Endothelial cell of umbilical vein (primary cell): ENCODE data around the gene TNKS1BP1. TPM values are rescaled to one million over a fixed set of nuclear protein-coding genes. Genes with fewer than 3 reads are reported as not detected.

Source experiments
- BruUV-seq: library from RNA; stranded (reverse); fragments of 400-500 nt; replicated peaks from 2 replicates; lab custom pipeline; 2021; lab: Mats Ljungman, UMichigan
- CTCF ChIA-PET: fragments of 300-600, 350-600 bp; sonication (Branson Sonifier 250); formaldehyde crosslinking; loops from one replicate; lab custom pipeline; 2021; ENCODE audit warnings: antibody characterized with exemption, inconsistent platforms; lab: Charles Lee
- POLR2A ChIA-PET: fragments of 300-600, 350-600 bp; sonication (Branson Sonifier 250); formaldehyde crosslinking; loops from one replicate; lab custom pipeline; 2021; ENCODE audit warnings: antibody characterized with exemption, inconsistent platforms; lab: Charles Lee
- DNase-seq: peaks from one replicate; pipeline ENCODE4 v3.0.0-alpha.2; 2011; ENCODE audit warnings: low read depth, low spot score
- FAIRE-seq: peaks from 2 replicates; lab custom pipeline; 2011; peaks lifted over from hg19 to GRCh38; lab: Jason Lieb, UNC
- H2AFZ ChIP-seq: 2 replicates; pipeline ENCODE4 v1.6.0; 2012; ENCODE audit warnings: low read depth, low read length, control low read depth, inconsistent platforms
- H3K27ac ChIP-seq: 2 replicates; pipeline ENCODE4 v1.5.1; 2011; ENCODE audit warnings: low read depth, mild to moderate bottlenecking, control low read depth, low read length, moderate library complexity; ENCODE audit not compliant: insufficient read depth
- H3K27me3 ChIP-seq, 2 experiments: 2 replicates each; pipeline versions ENCODE4 v1.6.0 to v1.6.1; 2011; ENCODE audit warnings: low read length in 2 of 2, mixed read lengths in 1 of 2; ENCODE audit not compliant: control insufficient read depth in 2 of 2, insufficient read depth in 2 of 2
- H3K36me3 ChIP-seq, 2 experiments: 2 replicates in 1 of 2; 3 replicates in 1 of 2; pipeline ENCODE4 v1.5.1; 2011; ENCODE audit warnings: low read length in 2 of 2, mild to moderate bottlenecking in 1 of 2, moderate library complexity in 1 of 2; ENCODE audit not compliant: control insufficient read depth in 2 of 2, insufficient read depth in 2 of 2; ENCODE audit errors: extremely low read depth in 1 of 2
- H3K4me1 ChIP-seq: 3 replicates; pipeline ENCODE4 v1.5.1; 2011; ENCODE audit warnings: mild to moderate bottlenecking, low read length; ENCODE audit not compliant: control insufficient read depth, insufficient read depth; ENCODE audit errors: extremely low read depth
- H3K4me2 ChIP-seq: 2 replicates; pipeline ENCODE4 v1.6.1; 2011; ENCODE audit warnings: low read length, control low read depth, mixed read lengths; ENCODE audit not compliant: insufficient read depth
- H3K4me3 ChIP-seq, 3 experiments: fragments of 200-600 bp in 1 of 3; sonication (generic), shearing (Covaris generic) in 1 of 3; replicated peaks in 1 of 3; 2 replicates each; pipeline ENCODE4 v1.5.1; 2011 to 2016; ENCODE audit warnings: control low read depth in 3 of 3, low read length in 3 of 3, mild to moderate bottlenecking in 2 of 3, inconsistent platforms in 1 of 3, low read depth in 1 of 3, moderate library complexity in 1 of 3; ENCODE audit not compliant: insufficient read depth in 1 of 3
- H3K79me2 ChIP-seq: 2 replicates; pipeline ENCODE4 v1.6.0; 2012; ENCODE audit warnings: low read length, inconsistent platforms; ENCODE audit not compliant: control insufficient read depth, insufficient read depth
- H3K9ac ChIP-seq: replicated peaks from 2 replicates; pipeline ENCODE3; 2011; ENCODE audit warnings: low read length, control low read depth; ENCODE audit not compliant: insufficient read depth; ENCODE audit errors: extremely low read depth
- H3K9me1 ChIP-seq: replicated peaks from 3 replicates; pipeline ENCODE4 v1.6.0; 2011; ENCODE audit warnings: mild to moderate bottlenecking, low read length; ENCODE audit not compliant: control insufficient read depth, insufficient read depth; ENCODE audit errors: extremely low read depth
- H3K9me3 ChIP-seq: replicated peaks from 2 replicates; pipeline ENCODE4 v1.5.1; 2012; ENCODE audit warnings: low read length, inconsistent platforms; ENCODE audit not compliant: control insufficient read depth, insufficient read depth
- H4K20me1 ChIP-seq: replicated peaks from 2 replicates; pipeline ENCODE3; 2011; ENCODE audit warnings: mild to moderate bottlenecking, low read length; ENCODE audit not compliant: control insufficient read depth, insufficient read depth; ENCODE audit errors: extremely low read depth
- EZH2 ChIP-seq: IDR thresholded peaks from 2 replicates; pipeline ENCODE4 v1.6.1; 2012; ENCODE audit warnings: borderline replicate concordance, low read depth, mild to moderate bottlenecking, moderate library complexity, low read length, inconsistent platforms; ENCODE audit not compliant: severe bottlenecking
- FOS ChIP-seq: IDR thresholded peaks from 2 replicates; pipeline ENCODE4 v1.6.1; 2011; ENCODE audit warnings: mild to moderate bottlenecking, low read length, moderate library complexity, borderline replicate concordance; ENCODE audit not compliant: insufficient read depth
- GATA2 ChIP-seq: IDR thresholded peaks from 2 replicates; pipeline ENCODE4 v1.7.0; 2011; ENCODE audit warnings: low read depth, mild to moderate bottlenecking, moderate library complexity, mixed read lengths, low read length; ENCODE audit not compliant: insufficient read length, insufficient read depth
- JUN ChIP-seq: IDR thresholded peaks from 2 replicates; pipeline ENCODE4 v1.6.1; 2011; ENCODE audit warnings: borderline replicate concordance, low read depth; ENCODE audit not compliant: insufficient read length, insufficient read depth
- MAX ChIP-seq: IDR thresholded peaks from 2 replicates; pipeline ENCODE4 v1.6.1; 2011; ENCODE audit not compliant: insufficient read depth, insufficient read length
- MYC ChIP-seq: IDR thresholded peaks from one replicate; pipeline ENCODE4 v1.6.1; 2011; ENCODE audit warnings: mild to moderate bottlenecking, low read depth, low read length
- POLR2A ChIP-seq: IDR thresholded peaks from 2 replicates; pipeline ENCODE4 v1.6.1; 2012; ENCODE audit warnings: low read depth, mild to moderate bottlenecking, control low read depth, low read length
- POLR2AphosphoS5 ChIP-seq: IDR thresholded peaks from 2 replicates; pipeline ENCODE4 v1.6.1; 2012; ENCODE audit warnings: low read depth, mild to moderate bottlenecking, control low read depth, low read length, moderate library complexity; ENCODE audit not compliant: insufficient read depth
- dilution Hi-C: fragments of 300-500 bp; cut with MboI; formaldehyde crosslinking; loops from one replicate; pipeline ENCODE4 v1.15.0; 2019; ENCODE audit warnings: low sequenced_read_pairs; ENCODE audit not compliant: extremely low pct_ligation_motif_present
- intact Hi-C: fragments of 100-400 bp; cut with micrococcal nuclease; formaldehyde crosslinking; loops from one replicate; pipeline ENCODE4 v1.10.0; 2022
- polyA plus RNA-seq, 4 experiments: library from polyadenylated mRNA; depleted of rRNA in 3 of 4; stranded (reverse) in 3 of 4; unstranded in 1 of 4; fragments of >200 nt; gene quantifications; 2 replicates each; pipeline versions ENCODE4 v1.2.1 to v1.2.3, GENCODE V29; 2011 to 2012; ENCODE audit warnings: missing spikeins in 1 of 4
- total RNA-seq: library from RNA; stranded (reverse); gene quantifications from 2 replicates; pipeline ENCODE4 v1.2.3, GENCODE V29; 2021
- TF ChIP-seq, protein P1 (sequence below), 2 donors: IDR thresholded peaks; 1 replicate in 1 of 2; 2 replicates in 1 of 2; pipeline ENCODE4 v1.5.1; 2011; ENCODE audit warnings: low read length in 2 of 2, mild to moderate bottlenecking in 2 of 2, moderate library complexity in 2 of 2, control low read depth in 1 of 2, inconsistent platforms in 1 of 2, low read depth in 1 of 2; ENCODE audit not compliant: insufficient read depth in 1 of 2; ENCODE audit errors: extremely low read depth in 1 of 2

TNKS1BP1 gene
- total and polyA plus RNA-seq, 2 donors (not counting 3 experiments of a cell fraction or from before 2014, with no cell fraction given), result 54.6 to 111 TPM

DNA sequence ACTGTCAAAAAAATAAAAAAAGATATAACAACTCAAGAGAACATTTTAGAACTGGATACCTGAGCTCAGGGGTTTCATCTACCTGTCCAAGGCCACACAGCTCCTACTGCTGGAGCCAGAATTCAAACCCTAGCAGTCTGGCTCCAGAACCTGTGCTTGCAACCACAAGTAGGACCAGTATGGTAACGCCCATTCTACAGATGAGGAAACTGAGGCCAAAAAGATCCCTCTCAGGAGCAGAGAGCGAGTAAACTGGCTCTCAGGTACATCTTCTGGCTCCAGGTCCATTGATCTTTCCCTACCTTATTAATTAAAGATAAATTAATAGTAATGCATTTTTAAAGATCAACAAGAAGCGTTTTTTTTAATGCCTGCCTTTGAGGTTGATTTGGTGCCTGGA is 32.6 kb upstream of the TNKS1BP1 start:
- no peaks in the 10 kb centered on the region for H4K20me1 ChIP-seq
- no peak overlapping the region for H3K27ac ChIP-seq
- no peak overlapping the region for H2AFZ ChIP-seq
- no peak overlapping the region for H3K4me3 ChIP-seq
- DNase-seq (no peak), FAIRE-seq (no peak)
- intact Hi-C loops (no loop called here), dilution Hi-C loops (no loop called here)
- no peaks in the 10 kb centered on the region for H3K4me1 ChIP-seq
- H3K79me2 ChIP-seq, result no peaks in the 10 kb centered on the region
- BruUV-seq, result no TSS peak
- TF ChIP-seq FOS (no peak), POLR2AphosphoS5 (no peak)
- H3K9ac ChIP-seq, result no peak overlapping the region
- CTCF ChIA-PET, result interaction anchor here (1.2 to 2.7 kb wide), 3 partner anchors 11 to 105 kb away, joined by 3 to 13 read pairs (median 5); no protein-coding TSS in a partner anchor
- peaks cover 0 to 3% of the 10 kb centered on the region in 2 experiments for H3K27me3 ChIP-seq
- POLR2A ChIA-PET, result interaction anchor here (0.5 kb wide), 1 partner anchor 103 kb away, joined by 3 read pairs; the partner anchor contains the start of gene RTN4RL2
- H3K9me1 ChIP-seq, result no peaks in the 10 kb centered on the region
- H3K4me2 ChIP-seq, result no peak overlapping the region
- H3K36me3 ChIP-seq, result no peaks in the 10 kb centered on the region
- H3K9me3 ChIP-seq, result no peaks in the 10 kb centered on the region

DNA sequence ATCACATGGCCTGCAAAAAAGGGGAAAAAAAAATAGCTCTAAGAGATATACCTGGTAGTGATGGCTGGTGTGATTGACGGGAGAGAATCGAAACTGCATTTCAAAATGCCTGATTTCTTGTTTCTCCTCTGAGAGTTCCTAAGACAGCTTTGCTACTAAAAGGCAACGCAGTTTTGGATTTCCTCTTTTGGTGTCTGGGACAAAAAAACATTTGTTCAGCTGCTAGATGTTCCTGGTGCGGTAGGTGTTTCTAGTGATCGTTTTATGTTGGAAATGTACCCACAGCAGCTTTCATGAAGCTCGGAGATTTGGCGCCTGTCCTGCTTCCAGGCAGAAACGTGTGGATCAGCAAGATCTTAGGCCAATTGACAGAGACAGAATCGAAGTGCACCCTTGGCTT is 31.5 kb upstream of the TNKS1BP1 start:
- BruUV-seq, result no TSS peak
- H3K4me3 ChIP-seq, result no peak overlapping the region
- FAIRE-seq, result no peak
- TF ChIP-seq MYC (no peak), POLR2AphosphoS5 (no peak), MAX (no peak), POLR2A (no peak), EZH2 (no peak), FOS (no peak), GATA2 (no peak), JUN (no peak)
- TF ChIP-seq, protein P1, sequence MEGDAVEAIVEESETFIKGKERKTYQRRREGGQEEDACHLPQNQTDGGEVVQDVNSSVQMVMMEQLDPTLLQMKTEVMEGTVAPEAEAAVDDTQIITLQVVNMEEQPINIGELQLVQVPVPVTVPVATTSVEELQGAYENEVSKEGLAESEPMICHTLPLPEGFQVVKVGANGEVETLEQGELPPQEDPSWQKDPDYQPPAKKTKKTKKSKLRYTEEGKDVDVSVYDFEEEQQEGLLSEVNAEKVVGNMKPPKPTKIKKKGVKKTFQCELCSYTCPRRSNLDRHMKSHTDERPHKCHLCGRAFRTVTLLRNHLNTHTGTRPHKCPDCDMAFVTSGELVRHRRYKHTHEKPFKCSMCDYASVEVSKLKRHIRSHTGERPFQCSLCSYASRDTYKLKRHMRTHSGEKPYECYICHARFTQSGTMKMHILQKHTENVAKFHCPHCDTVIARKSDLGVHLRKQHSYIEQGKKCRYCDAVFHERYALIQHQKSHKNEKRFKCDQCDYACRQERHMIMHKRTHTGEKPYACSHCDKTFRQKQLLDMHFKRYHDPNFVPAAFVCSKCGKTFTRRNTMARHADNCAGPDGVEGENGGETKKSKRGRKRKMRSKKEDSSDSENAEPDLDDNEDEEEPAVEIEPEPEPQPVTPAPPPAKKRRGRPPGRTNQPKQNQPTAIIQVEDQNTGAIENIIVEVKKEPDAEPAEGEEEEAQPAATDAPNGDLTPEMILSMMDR (IDR thresholded peaks at IDR 0.05; ENCODE audit: extremely low read depth in 1 of 2, insufficient read depth in 1 of 2, low read depth in 1 of 2, low read length in 2 of 2), result no peak
- CTCF ChIA-PET, result interaction anchor here (1.2 kb wide), 1 partner anchor 106 kb away, joined by 3 read pairs; no protein-coding TSS in a partner anchor
- no peak overlapping the region for H2AFZ ChIP-seq
- dilution Hi-C loops, result no loop called here
- no peak overlapping the region for H3K9ac ChIP-seq
- no peaks in the 10 kb centered on the region for H3K9me1 ChIP-seq
- POLR2A ChIA-PET, result no interaction called here
- no peaks in the 10 kb centered on the region for H3K9me3 ChIP-seq
- H3K4me2 ChIP-seq, result no peak overlapping the region
- H3K4me1 ChIP-seq, result no peaks in the 10 kb centered on the region
- no peak for DNase-seq
- H3K27ac ChIP-seq, result no peak overlapping the region
- H3K36me3 ChIP-seq, result no peaks in the 10 kb centered on the region
- intact Hi-C loops, result no loop called here
- no peaks in the 10 kb centered on the region for H3K79me2 ChIP-seq
- H4K20me1 ChIP-seq, result no peaks in the 10 kb centered on the region
- peaks cover 0 to 3% of the 10 kb centered on the region in 2 experiments for H3K27me3 ChIP-seq
